PC-3 (cell line): ENCODE results near the gene SSTR3. TPM values are rescaled to one million over a fixed set of nuclear protein-coding genes. Genes with fewer than 3 reads are reported as not detected.
A peak's percentile ranks its signal among the peaks of the same experiment; 100 is the strongest.

Experiments
- ATAC-seq: fragments of 200-7000 bp; cut with Tn5 transposase; 2 replicates; pipeline ENCODE4 v1.9.1; 2020; ENCODE audit warnings: mild to moderate bottlenecking, moderate library complexity
- BruUV-seq: library from RNA; stranded (reverse); fragments of 400-500 nt; replicated peaks from 2 replicates; lab custom pipeline; 2021; lab: Mats Ljungman, UMichigan
- CTCF ChIA-PET: fragments of 300-600 bp; sonication (Branson Sonifier 250); formaldehyde crosslinking; loops from one replicate; lab custom pipeline; 2022; ENCODE audit warnings: antibody characterized with exemption; lab: Charles Lee
- POLR2A ChIA-PET: fragments of 300-600 bp; sonication (Branson Sonifier 250); formaldehyde crosslinking; loops from one replicate; lab custom pipeline; 2022; ENCODE audit warnings: antibody characterized with exemption; ENCODE audit not compliant: unreplicated experiment; lab: Charles Lee
- DNase-seq: peaks from one replicate; pipeline ENCODE4 v3.0.0-alpha.2; 2015
- H2AFZ ChIP-seq: fragments of 300-600 bp; sonication (generic); 2 replicates; pipeline ENCODE4 v1.6.0; 2016; ENCODE audit warnings: antibody characterized with exemption, low read length
- H3F3A ChIP-seq: fragments of 300-600 bp; sonication (generic); one replicate; pipeline ENCODE4 v1.6.0; 2017; ENCODE audit warnings: antibody characterized with exemption, low read length, control low read depth, mild to moderate bottlenecking; ENCODE audit not compliant: unreplicated experiment
- H3K27ac ChIP-seq: fragments of 300-600 bp; sonication (generic); 2 replicates; pipeline ENCODE4 v1.5.1; 2016; ENCODE audit warnings: mild to moderate bottlenecking, low read length
- H3K27me3 ChIP-seq: fragments of 300-600 bp; sonication (generic); 2 replicates; pipeline ENCODE4 v1.6.1; 2016; ENCODE audit warnings: low read length, mixed read lengths
- H3K36me3 ChIP-seq: fragments of 300-600 bp; sonication (generic); 2 replicates; pipeline ENCODE4 v1.6.1; 2016; ENCODE audit warnings: low read depth, mixed run types, low read length, mixed read lengths
- H3K4me1 ChIP-seq: fragments of 300-600 bp; sonication (generic); 2 replicates; pipeline ENCODE4 v1.5.1; 2016; ENCODE audit warnings: low read length; ENCODE audit not compliant: insufficient read depth
- H3K4me2 ChIP-seq: fragments of 300-600 bp; sonication (generic); 2 replicates; pipeline ENCODE4 v1.6.0; 2016; ENCODE audit warnings: low read length
- H3K4me3 ChIP-seq: fragments of 300-600 bp; sonication (generic); 2 replicates; pipeline ENCODE4 v1.5.1; 2016; ENCODE audit warnings: mild to moderate bottlenecking, low read length, mixed read lengths
- H3K79me2 ChIP-seq: fragments of 300-600 bp; sonication (generic); 2 replicates; pipeline ENCODE4 v1.6.1; 2017; ENCODE audit warnings: low read length, mixed read lengths
- H3K9ac ChIP-seq: fragments of 300-600 bp; sonication (generic); 2 replicates; pipeline ENCODE4 v1.6.0; 2016; ENCODE audit warnings: mild to moderate bottlenecking, low read length
- H3K9me2 ChIP-seq: fragments of 300-600 bp; sonication (generic); replicated peaks from 2 replicates; pipeline ENCODE4 v1.6.1; 2016; ENCODE audit warnings: mixed run types, low read length, mixed read lengths
- H3K9me3 ChIP-seq: fragments of 300-600 bp; sonication (generic); 2 replicates; pipeline ENCODE4 v1.6.1; 2016; ENCODE audit warnings: low read length, mixed read lengths
- H4K20me1 ChIP-seq: fragments of 300-600 bp; sonication (generic); 2 replicates; pipeline ENCODE4 v1.6.1; 2016; ENCODE audit warnings: low read length, mixed read lengths
- EZH2 ChIP-seq: fragments of 300-600 bp; sonication (generic); IDR thresholded peaks from one replicate; pipeline ENCODE4 v1.6.1; 2017; ENCODE audit warnings: antibody characterized with exemption, mild to moderate bottlenecking, low read length; ENCODE audit not compliant: unreplicated experiment
- EZH2phosphoT487 ChIP-seq: fragments of 300-600 bp; sonication (generic); IDR thresholded peaks from 2 replicates; pipeline ENCODE4 v1.6.1; 2018; ENCODE audit warnings: mild to moderate bottlenecking, antibody characterized with exemption, low read length, borderline replicate concordance
- intact Hi-C: fragments of 100-400 bp; cut with micrococcal nuclease; formaldehyde crosslinking; loops from 2 replicates; pipeline ENCODE4 v1.9.0; 2023
- total RNA-seq: library from RNA; depleted of rRNA; stranded (reverse); fragments of >200 nt; gene quantifications from 2 replicates; pipeline ENCODE4 v1.2.3, GENCODE V29; 2014
- TF ChIP-seq, protein P1 (sequence below): fragments of 300-600 bp; sonication (generic); conservative IDR thresholded peaks from 2 replicates; pipeline ENCODE4 v1.5.1; 2017; ENCODE audit warnings: antibody characterized with exemption, low read depth, mild to moderate bottlenecking, low read length

Gene SSTR3
- total RNA-seq, 1 experiment from 2014 or later, result 0.55 TPM

GRCh38 chr22:37187891-37188761 lies 24.2 kb downstream of the SSTR3 start, which contains the start of gene C1QTNF6:
C1QTNF6 (minus strand) TSS chr22:37188247; CDS start chr22:37188213, 34 bp downstream.
- Histone ChIP-seq H3K79me2 (0 out of 2 replicates have a peak, but pooled peaks cover 4% of the 10 kb centered on the region), H3K4me1 (peaks cover 60% of the 10 kb centered on the region), H3F3A (peaks cover 4% of the 10 kb centered on the region), H3K9ac (peak within 1 kb of the TSS; percentile 80), H3K4me3 (peak within 1 kb of the TSS; percentile 56), H3K36me3 (no peaks in the 10 kb centered on the region), H3K9me2 (no peaks in the 10 kb centered on the region), H3K4me2 (peak within 1 kb of the TSS; percentile 79), H3K9me3 (no peaks in the 10 kb centered on the region), H3K27me3 (no peaks in the 10 kb centered on the region), H2AFZ (peak within 1 kb of the TSS; percentile 38), H3K27ac (peak within 1 kb of the TSS; percentile 96), H4K20me1 (no peaks in the 10 kb centered on the region)
- no TSS peak for BruUV-seq
- ChIA-PET CTCF (interaction anchor here (0.6 kb wide), 1 partner anchor 179 kb away, joined by 4 read pairs; no protein-coding TSS in a partner anchor), POLR2A (no interaction called here)
- TF ChIP-seq EZH2phosphoT487, result no peak
- TF ChIP-seq EZH2, result no peak
- TF ChIP-seq, protein P1, sequence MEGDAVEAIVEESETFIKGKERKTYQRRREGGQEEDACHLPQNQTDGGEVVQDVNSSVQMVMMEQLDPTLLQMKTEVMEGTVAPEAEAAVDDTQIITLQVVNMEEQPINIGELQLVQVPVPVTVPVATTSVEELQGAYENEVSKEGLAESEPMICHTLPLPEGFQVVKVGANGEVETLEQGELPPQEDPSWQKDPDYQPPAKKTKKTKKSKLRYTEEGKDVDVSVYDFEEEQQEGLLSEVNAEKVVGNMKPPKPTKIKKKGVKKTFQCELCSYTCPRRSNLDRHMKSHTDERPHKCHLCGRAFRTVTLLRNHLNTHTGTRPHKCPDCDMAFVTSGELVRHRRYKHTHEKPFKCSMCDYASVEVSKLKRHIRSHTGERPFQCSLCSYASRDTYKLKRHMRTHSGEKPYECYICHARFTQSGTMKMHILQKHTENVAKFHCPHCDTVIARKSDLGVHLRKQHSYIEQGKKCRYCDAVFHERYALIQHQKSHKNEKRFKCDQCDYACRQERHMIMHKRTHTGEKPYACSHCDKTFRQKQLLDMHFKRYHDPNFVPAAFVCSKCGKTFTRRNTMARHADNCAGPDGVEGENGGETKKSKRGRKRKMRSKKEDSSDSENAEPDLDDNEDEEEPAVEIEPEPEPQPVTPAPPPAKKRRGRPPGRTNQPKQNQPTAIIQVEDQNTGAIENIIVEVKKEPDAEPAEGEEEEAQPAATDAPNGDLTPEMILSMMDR, result no peak
- ATAC-seq, result peak; percentile 36
- DNase-seq, result peak; percentile 60
- intact Hi-C loops, result no loop called here

DNA sequence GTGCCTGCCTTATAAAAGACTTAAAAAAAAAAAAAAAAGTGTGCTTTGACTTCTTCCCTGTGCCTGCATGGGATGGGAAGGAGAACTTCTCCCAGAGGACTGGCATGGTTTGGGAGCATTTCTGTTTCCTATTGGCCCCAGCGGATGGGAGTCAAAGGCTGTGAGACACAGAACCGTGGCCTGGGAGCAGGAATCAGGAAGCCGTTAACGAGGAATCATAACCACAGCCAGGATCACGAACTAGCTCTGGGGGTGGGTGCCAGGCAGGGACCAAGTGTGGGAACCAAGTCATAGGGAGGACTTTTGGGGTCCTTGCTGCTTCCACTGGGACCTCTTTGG lies 24.8 kb downstream of the SSTR3 start:
- H3K79me2 ChIP-seq, result 0 out of 2 replicates have a peak, but pooled peaks cover 4% of the 10 kb centered on the region
- peaks cover 60% of the 10 kb centered on the region for H3K4me1 ChIP-seq
- DNase-seq (peak; percentile 58), ATAC-seq (no peak)
- ChIA-PET POLR2A (no interaction called here), CTCF (no interaction called here)
- BruUV-seq, result no TSS peak
- H2AFZ ChIP-seq, result peak overlapping the region; percentile 38
- no peaks in the 10 kb centered on the region for H3K27me3 ChIP-seq
- no peak for TF ChIP-seq EZH2
- no peak for TF ChIP-seq EZH2phosphoT487
- TF ChIP-seq, protein P1, result no peak
- peak overlapping the region; percentile 56 for H3K4me3 ChIP-seq
- H3F3A ChIP-seq, result peaks cover 4% of the 10 kb centered on the region
- no peaks in the 10 kb centered on the region for H4K20me1 ChIP-seq
- no peaks in the 10 kb centered on the region for H3K9me2 ChIP-seq
- peak overlapping the region; percentile 79 for H3K4me2 ChIP-seq
- H3K9me3 ChIP-seq, result no peaks in the 10 kb centered on the region
- peak overlapping the region; percentile 80 for H3K9ac ChIP-seq
- no peaks in the 10 kb centered on the region for H3K36me3 ChIP-seq
- intact Hi-C loops, result no loop called here
- peak overlapping the region; percentile 96 for H3K27ac ChIP-seq
